ENCODE data around the gene PIGU. TPM values are rescaled to one million over a fixed set of nuclear protein-coding genes. Genes with fewer than 3 reads are reported as not detected.

PIGU gene
- total and polyA plus RNA-seq, 2 of the 13 experiments (the other 11 are each of a cell fraction or from before 2014, with no cell fraction given), result 45.5 to 231 TPM

DNA sequence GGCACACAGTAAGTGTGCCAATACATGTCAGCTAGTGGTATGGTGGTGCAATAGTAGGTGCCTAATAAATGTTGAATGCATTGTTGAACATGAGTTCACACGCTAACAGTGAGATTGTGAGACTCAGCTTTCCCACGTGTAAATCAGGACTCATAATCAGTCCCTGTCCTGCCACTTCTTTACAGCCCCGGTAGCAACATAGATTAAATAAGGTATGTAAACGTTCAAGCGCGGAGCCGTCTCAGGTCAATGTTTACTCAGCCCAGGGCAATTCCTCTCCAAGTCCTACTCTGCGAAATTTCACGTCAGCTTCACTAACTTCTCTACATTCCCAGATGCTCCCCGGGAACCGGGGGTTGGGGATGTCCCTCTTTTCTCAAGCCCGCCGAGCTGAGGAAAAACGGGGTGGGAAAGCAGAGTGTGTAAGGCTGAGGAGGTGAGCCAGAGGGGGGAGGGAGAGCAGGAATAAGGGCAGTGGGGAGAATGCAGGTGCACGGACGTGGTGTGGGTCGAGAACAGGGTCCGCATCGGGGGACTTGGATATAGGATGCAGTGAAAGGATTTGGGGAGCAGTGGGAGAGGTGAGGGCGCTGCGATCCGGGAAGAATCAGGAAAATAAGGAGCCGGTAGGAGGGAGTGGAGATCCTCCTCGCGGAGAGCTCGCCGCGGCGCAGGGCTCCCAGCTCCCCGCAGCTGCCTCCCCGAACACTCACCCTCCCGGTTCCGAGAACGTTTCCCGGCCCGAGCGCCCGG is 26.7 kb upstream of the PIGU start (continued):
- TF ChIP-seq, protein P1, sequence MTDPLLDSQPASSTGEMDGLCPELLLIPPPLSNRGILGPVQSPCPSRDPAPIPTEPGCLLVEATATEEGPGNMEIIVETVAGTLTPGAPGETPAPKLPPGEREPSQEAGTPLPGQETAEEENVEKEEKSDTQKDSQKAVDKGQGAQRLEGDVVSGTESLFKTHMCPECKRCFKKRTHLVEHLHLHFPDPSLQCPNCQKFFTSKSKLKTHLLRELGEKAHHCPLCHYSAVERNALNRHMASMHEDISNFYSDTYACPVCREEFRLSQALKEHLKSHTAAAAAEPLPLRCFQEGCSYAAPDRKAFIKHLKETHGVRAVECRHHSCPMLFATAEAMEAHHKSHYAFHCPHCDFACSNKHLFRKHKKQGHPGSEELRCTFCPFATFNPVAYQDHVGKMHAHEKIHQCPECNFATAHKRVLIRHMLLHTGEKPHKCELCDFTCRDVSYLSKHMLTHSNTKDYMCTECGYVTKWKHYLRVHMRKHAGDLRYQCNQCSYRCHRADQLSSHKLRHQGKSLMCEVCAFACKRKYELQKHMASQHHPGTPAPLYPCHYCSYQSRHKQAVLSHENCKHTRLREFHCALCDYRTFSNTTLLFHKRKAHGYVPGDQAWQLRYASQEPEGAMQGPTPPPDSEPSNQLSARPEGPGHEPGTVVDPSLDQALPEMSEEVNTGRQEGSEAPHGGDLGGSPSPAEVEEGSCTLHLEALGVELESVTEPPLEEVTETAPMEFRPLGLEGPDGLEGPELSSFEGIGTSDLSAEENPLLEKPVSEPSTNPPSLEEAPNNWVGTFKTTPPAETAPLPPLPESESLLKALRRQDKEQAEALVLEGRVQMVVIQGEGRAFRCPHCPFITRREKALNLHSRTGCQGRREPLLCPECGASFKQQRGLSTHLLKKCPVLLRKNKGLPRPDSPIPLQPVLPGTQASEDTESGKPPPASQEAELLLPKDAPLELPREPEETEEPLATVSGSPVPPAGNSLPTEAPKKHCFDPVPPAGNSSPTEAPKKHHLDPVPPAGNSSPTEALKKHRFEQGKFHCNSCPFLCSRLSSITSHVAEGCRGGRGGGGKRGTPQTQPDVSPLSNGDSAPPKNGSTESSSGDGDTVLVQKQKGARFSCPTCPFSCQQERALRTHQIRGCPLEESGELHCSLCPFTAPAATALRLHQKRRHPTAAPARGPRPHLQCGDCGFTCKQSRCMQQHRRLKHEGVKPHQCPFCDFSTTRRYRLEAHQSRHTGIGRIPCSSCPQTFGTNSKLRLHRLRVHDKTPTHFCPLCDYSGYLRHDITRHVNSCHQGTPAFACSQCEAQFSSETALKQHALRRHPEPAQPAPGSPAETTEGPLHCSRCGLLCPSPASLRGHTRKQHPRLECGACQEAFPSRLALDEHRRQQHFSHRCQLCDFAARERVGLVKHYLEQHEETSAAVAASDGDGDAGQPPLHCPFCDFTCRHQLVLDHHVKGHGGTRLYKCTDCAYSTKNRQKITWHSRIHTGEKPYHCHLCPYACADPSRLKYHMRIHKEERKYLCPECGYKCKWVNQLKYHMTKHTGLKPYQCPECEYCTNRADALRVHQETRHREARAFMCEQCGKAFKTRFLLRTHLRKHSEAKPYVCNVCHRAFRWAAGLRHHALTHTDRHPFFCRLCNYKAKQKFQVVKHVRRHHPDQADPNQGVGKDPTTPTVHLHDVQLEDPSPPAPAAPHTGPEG (CRISPR knock-in tag; IDR thresholded peaks at IDR 0.05), result no peak; the same call in 1 of the 2 replicates
- TF ChIP-seq CAMTA2 (CRISPR knock-in tag; IDR thresholded peaks at IDR 0.05; ENCODE audit: borderline replicate concordance) (no peak; the same call in 1 of the 2 replicates), GATAD1 (CRISPR knock-in tag; IDR thresholded peaks at IDR 0.05) (peak; percentile 51), ZNF3 (CRISPR knock-in tag; IDR thresholded peaks at IDR 0.05) (no peak; the same call in 1 of the 2 replicates), FOXJ3 (CRISPR knock-in tag; IDR thresholded peaks at IDR 0.05; ENCODE audit: borderline replicate concordance) (0 out of 2 replicates have a peak, but pooled peaks have one; percentile 30), PPARG (CRISPR knock-in tag; conservative IDR thresholded peaks at IDR 0.05) (peak; percentile 29; the same call in 1 of the 2 replicates), SAP130 (CRISPR knock-in tag; IDR thresholded peaks at IDR 0.05; ENCODE audit: low read depth) (peak; percentile 82), ZNF501 (CRISPR knock-in tag; IDR thresholded peaks at IDR 0.05) (peak; percentile 79), SP1 (IDR thresholded peaks at IDR 0.05) (no peak), SP1 (CRISPR knock-in tag; IDR thresholded peaks at IDR 0.05) (0 out of 2 replicates have a peak, but pooled peaks have one; percentile 16)
- TF ChIP-seq, protein P2, sequence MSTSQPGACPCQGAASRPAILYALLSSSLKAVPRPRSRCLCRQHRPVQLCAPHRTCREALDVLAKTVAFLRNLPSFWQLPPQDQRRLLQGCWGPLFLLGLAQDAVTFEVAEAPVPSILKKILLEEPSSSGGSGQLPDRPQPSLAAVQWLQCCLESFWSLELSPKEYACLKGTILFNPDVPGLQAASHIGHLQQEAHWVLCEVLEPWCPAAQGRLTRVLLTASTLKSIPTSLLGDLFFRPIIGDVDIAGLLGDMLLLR (CRISPR knock-in tag; IDR thresholded peaks at IDR 0.05), result 0 out of 2 replicates have a peak, but pooled peaks have one; percentile 49
- TF ChIP-seq, protein P3, sequence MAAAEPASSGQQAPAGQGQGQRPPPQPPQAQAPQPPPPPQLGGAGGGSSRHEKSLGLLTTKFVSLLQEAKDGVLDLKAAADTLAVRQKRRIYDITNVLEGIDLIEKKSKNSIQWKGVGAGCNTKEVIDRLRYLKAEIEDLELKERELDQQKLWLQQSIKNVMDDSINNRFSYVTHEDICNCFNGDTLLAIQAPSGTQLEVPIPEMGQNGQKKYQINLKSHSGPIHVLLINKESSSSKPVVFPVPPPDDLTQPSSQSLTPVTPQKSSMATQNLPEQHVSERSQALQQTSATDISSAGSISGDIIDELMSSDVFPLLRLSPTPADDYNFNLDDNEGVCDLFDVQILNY (CRISPR knock-in tag; conservative IDR thresholded peaks at IDR 0.05), result no peak
- TF ChIP-seq, protein P4, sequence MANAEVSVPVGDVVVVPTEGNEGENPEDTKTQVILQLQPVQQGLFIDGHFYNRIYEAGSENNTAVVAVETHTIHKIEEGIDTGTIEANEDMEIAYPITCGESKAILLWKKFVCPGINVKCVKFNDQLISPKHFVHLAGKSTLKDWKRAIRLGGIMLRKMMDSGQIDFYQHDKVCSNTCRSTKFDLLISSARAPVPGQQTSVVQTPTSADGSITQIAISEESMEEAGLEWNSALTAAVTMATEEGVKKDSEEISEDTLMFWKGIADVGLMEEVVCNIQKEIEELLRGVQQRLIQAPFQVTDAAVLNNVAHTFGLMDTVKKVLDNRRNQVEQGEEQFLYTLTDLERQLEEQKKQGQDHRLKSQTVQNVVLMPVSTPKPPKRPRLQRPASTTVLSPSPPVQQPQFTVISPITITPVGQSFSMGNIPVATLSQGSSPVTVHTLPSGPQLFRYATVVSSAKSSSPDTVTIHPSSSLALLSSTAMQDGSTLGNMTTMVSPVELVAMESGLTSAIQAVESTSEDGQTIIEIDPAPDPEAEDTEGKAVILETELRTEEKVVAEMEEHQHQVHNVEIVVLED (CRISPR knock-in tag; IDR thresholded peaks at IDR 0.05; ENCODE audit: borderline replicate concordance), result no peak; the same call in 1 of the 2 replicates
- TF ChIP-seq, protein P5, sequence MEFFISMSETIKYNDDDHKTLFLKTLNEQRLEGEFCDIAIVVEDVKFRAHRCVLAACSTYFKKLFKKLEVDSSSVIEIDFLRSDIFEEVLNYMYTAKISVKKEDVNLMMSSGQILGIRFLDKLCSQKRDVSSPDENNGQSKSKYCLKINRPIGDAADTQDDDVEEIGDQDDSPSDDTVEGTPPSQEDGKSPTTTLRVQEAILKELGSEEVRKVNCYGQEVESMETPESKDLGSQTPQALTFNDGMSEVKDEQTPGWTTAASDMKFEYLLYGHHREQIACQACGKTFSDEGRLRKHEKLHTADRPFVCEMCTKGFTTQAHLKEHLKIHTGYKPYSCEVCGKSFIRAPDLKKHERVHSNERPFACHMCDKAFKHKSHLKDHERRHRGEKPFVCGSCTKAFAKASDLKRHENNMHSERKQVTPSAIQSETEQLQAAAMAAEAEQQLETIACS (CRISPR knock-in tag; IDR thresholded peaks at IDR 0.05), result no peak
